ENCODE data around the gene FOXC1.

Gene FOXC1

DNA sequence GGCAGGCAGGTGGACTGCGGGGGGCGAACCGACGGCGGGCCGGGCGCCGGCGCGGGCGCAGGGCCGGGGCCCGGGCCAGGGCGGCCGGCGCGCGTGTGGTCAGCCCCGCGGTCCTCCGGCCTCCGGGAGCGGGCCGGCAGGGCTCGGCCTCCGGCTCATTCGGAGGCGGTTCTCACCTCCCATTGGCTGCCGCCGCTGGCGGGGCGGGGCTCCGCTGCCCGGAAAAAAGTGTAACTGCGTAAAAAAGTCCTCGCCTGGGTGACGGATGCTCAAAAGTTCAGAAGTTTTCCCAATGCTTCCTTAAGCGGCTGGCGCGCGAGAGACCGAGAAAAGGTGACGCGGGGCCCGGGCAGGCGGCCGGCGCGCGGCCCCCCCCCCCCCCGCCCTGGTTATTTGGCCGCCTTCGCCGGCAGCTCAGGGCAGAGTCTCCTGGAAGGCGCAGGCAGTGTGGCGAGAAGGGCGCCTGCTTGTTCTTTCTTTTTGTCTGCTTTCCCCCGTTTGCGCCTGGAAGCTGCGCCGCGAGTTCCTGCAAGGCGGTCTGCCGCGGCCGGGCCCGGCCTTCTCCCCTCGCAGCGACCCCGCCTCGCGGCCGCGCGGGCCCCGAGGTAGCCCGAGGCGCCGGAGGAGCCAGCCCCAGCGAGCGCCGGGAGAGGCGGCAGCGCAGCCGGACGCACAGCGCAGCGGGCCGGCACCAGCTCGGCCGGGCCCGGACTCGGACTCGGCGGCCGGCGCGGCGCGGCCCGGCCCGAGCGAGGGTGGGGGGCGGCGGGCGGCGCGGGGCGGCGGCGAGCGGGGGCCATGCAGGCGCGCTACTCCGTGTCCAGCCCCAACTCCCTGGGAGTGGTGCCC is at the start of gene FOXC1:
FOXC1 (plus strand) TSS at position 268 of the 849 bp plus-strand sequence; CDS start at position 799, 531 bp downstream.
- peak; percentile 39 for DNase-seq

GRCh38 chr6:1560281-1561058 is 49.2 kb upstream of the FOXC1 start:
- DNase-seq, result no peak

DNA sequence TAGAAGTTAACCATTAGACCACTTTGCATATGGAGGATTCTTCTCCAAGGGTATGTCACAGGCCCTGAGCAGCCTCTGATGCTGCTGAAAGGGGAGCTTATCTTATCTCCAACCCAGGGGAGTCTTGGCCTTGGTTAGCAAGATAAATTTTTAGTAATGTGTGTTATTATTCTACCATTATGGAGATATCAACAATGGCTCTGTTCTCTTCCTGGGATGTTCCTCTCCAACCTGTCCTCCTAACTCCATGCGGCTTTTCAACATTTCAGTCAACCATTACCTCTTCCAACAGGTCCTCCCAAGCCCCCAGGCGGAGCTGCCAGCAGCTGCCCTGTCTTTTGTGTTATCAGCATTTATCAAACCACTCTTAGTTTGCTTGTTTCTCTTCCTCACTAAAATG is 48.4 kb upstream of the FOXC1 start:
- no peak for DNase-seq

DNA sequence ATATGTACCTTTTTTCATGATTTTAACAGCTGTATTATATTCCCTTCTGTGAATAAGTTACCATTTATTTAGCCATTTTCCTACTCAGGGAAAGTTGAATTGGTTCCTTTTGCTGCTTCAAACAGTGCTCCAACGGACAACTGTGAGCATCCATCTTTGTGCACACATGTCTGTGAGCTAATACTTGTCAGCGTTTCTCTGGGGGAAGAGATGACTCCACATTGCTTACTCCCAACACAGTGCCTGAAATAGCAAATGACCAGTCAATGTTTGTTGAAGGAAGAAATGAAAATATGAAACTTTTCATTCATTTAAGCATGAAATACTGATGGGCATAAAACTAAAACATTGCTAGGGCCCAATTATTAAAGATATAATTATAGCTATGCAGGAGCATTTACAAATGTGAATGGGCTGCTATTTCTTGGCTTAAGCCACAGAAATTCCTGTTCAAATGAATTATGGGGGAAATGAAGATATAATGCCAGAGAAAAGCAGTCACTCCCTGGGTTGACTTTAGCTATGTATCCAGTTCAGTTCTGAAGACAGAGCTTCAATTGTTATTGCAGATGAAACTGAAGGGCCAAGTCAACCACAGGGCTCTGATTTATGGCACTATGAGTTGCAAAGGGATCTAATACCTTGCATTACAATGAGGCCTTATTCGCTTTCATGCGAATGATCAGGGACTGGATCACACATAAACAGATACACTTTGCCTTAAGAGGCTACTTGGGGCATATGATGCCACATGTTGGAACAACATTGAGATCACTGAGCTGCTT is 47.4 kb upstream of the FOXC1 start:
- DNase-seq, result no peak

DNA sequence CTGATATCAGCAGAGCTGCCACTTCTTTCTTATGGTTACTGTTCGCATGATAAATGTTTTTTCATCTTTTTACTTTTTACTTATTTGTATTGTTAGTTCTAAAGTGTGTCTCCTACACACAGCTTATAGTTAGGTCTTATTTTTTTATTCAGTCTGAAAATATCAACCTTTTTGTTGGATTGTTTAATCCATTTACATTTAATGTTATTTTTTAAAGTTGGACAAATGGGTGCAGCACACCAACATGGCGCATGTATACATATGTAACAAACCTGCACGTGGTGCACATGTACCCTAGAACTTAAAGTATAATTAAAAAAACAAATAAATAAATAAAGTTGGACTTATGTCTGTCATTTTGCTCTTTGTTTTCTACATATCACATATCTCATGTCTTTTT is 40.3 kb upstream of the FOXC1 start:
- no peak for DNase-seq

DNA sequence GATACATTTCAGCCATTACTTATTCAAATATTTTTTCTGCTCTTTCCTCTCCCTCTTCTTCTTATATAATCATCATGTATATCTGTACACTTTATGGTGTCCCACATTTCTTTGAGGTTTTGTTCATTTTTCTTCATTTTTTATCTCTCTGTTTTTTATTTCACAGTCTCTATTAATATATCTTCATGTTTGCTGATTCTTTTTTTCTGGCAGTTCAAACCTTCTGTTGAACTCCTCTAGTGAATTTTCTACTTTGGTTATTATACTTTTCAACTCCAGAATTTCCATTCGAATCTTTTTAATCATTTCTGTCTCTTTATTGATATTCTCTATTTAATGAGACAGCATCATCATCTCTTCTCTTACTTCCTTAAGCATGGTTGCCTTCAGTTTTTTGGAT is 38.9 kb upstream of the FOXC1 start:
- no peak for DNase-seq

- DNase-seq, result no peak
These were observed 36.8 kb upstream of the FOXC1 start for GRCh38 chr6:1572892-1573291.

DNA sequence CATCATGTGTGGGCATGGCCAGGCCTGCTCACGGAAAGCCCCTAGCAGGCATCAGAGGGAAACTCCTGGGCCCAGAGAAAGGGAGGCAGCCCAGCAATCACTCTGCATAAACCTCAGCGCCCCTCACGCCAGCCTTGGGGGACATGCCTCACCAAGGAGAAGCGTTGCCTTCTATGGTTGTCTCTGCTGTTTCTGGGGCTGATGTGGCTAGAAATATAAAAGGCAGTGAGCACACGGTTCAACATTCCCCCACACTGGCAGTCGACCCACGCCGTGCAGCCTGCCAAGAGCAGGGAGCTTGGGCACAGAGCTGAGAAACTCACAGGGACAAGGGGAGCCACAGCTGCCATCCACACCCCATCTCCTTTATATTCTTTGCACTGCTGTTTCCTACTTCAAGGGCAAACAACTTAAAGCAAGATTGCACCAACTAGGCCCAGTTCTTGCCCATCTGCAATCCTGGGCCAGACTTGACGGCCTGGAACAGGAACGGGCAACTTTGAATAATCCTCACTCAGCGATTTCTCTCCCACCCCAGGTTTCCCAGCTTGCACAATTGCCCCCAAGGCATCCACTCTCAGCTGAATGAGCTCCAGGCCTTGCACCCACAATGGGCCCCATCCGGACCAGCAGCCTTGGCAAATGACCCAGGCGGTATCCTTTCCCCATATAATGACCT is 35.5 kb upstream of the FOXC1 start:
- no peak for DNase-seq

- DNase-seq, result no peak
These were observed 34.9 kb upstream of the FOXC1 start for GRCh38 chr6:1574890-1575209.

DNA sequence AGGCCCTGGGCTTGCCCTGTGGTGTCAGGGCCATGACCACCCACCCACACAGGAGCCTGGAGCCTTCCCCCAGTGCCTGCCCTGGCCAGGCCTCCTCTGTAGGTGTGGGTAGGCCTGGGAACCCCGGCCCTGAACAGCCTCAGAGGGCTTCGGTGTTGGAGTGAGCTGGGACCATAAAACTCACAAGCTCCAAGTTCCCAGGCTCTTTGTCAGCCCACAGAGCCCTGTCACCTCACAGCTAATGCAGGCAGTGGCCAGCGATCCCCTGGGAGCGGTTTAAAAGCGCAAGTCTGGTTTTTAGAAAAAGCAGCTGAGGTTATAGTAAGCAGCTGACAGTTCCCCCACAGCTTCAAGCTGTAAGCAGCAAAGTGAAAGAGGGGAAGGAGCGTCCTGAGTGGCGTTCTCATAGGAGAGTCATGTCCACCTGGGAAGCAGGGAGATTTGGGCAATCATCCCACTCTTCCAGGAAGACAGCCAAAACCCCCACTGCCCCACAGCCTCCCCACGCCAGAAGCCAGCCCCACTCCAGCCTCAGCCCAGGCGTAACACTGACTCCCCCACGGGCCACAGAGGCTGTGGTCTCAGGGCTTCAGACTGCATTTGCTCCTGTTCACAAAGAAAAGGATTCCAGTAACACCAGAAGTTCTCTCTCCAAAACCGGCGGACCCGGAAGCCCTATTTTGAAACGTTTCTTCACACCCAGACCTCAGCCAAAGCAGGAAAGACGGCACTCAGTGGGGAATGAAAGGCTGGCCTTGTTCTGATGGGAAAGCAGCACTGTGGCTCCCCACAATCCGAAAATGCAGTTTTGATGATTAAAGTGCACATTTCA is 34.3 kb upstream of the FOXC1 start:
- DNase-seq, result no peak

GRCh38 chr6:1576166-1576565 is 33.5 kb upstream of the FOXC1 start:
- no peak for DNase-seq

DNA sequence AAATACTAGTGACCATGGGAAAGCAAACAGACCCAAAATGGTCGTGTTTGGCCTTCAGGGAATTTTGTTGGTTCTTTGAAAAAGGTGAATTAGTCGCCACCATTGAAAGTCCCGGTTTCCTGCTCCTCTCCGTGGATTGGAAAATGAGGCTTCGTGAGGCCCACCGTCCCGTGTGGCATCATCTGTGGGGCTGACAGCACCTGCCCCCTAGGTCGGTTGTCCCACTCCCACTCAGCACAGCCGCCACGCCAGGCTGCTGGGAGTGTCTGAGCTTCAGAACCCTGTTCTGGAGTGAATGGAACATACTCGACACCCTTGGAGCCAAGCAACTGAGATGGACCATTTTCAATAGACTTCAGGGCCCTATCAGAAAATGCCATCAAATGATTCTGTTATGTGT is 33.0 kb upstream of the FOXC1 start:
- DNase-seq, result no peak

DNA sequence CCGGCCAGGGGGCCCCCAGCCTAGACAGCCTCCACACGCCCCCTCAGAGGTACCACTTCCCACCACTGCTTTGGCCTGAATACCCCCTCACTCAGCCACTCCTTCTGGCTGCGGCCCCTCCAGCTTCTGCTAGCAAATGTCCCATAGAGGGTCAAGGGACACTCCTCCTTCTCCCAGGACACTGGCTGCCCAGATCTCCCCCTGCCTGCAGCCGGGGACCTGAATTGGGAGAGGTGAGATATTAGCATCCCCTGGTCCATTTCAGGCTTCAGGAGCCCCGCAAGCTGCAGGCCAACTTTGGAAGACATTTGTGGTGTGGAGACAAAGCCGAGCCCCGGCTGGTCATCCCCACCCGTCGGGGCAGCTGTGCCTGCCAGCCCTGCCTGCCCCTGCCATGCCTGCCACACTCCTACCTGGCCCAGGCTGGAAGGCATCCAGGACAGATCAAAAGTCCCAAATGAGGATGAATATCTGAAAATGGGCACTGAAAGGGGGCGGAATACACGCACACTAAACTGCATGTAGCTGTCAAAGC is 32.5 kb upstream of the FOXC1 start:
- DNase-seq, result no peak

DNA sequence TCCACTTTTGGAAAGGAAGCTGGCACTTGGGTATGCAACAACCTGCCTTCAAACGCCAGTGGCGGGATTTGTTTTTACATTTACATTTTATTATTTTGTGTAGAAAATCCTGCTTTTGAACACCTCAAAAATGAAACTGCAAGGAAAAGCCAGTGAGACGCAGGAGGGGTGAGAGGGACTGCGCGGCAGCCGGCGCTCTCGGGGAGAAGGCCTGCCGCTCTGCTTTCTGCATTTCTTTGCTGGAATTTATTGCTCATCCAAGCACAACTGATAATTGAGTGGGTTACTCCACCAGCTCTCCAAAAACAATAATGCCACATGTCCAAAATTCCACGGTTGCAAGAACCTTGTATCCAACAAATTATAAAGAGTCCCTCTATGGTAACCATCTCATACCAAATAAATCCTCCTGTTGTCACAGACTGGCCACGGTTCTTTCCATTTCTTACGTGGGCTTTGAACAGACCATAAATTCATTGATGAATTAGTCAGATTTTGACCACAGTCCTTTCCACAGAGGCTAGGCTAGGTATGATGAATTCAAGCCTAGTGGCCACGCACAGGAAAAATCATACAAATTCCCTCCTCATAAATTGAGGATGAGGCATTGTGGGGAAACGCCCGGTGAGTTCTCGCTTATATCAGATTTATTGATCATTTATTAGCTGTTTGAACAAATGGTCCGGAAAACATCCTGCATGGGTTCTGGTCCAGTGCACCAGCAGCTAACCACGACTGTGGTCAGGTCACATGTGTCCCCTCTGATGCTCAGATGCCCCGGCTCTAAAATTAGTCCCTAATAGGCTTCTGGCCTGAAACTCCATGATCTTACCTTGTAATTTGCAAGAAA is 31.6 kb upstream of the FOXC1 start:
- DNase-seq, result no peak

DNA sequence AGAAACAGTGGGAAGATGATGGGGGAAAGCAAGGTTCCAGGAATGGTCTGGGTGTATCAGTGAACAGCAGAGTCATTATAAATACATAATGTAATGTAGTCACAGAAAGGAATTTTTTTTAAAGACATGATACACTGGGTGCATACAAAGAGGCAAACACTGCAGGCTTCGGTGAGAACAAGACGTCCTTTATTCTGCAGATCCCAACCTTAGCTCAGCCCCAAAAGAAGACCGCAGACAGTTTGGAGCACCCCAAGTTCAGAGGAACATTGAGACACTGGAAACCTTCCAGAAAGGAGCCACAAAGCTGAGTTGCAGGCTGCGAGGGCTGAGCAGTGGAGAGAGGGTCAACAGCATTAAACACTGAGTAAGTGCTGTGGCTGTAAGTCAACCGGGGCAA is 30.6 kb upstream of the FOXC1 start:
- DNase-seq, result no peak

GRCh38 chr6:1580109-1580508 is 29.6 kb upstream of the FOXC1 start:
- DNase-seq, result no peak

- no peak for DNase-seq
These were observed 29.1 kb upstream of the FOXC1 start for GRCh38 chr6:1580585-1580984.

GRCh38 chr6:1581120-1581991 is 28.4 kb upstream of the FOXC1 start:
- DNase-seq, result no peak

- DNase-seq, result no peak
These were observed 25.6 kb upstream of the FOXC1 start for GRCh38 chr6:1584146-1584545.

All from SHP77 treated with DMSO at 0.1 percent for 48 hours (cell line).